CD4-positive, alpha-beta T cell (primary cell): ENCODE data around the gene SCFD2. TPM values are rescaled to one million over a fixed set of nuclear protein-coding genes. Genes with fewer than 3 reads are reported as not detected.
"Not testable (repeated sequence)": the region's sequence is repeated elsewhere in the genome, so short reads cannot be mapped to it uniquely, and the experiment has no call there.

Source experiments
- ATAC-seq: fragments of 200-7000 bp; cut with Tn5 transposase; one replicate; pipeline ENCODE4 v1.10.0; 2022; ENCODE audit warnings: mild to moderate bottlenecking; ENCODE audit not compliant: poor library complexity
- CTCF ChIA-PET: fragments of 350-600 bp; sonication (Branson Sonifier 250); formaldehyde crosslinking; loops from one replicate; lab custom pipeline; 2021; ENCODE audit warnings: antibody characterized with exemption, inconsistent platforms; lab: Charles Lee
- POLR2A ChIA-PET: fragments of 350-600 bp; sonication (Branson Sonifier 250); formaldehyde crosslinking; loops from one replicate; lab custom pipeline; 2021; ENCODE audit warnings: antibody characterized with exemption, inconsistent platforms; lab: Charles Lee
- DNase-seq, 14 experiments: peaks; one replicate each; pipeline ENCODE4 v3.0.0-alpha.2; 2013 to 2020; ENCODE audit warnings: mixed read lengths in 2 of 14
- H3K27ac ChIP-seq, 2 donors: one replicate each; pipeline versions ENCODE4 v1.5.1 to v1.7.0; 2013; ENCODE audit warnings: low read length in 2 of 2, low read depth in 1 of 2, mild to moderate bottlenecking in 1 of 2
- H3K27me3 ChIP-seq, 2 experiments: 1 replicate in 1 of 2; 2 replicates in 1 of 2; pipeline versions ENCODE4 v1.6.1 to v1.7.0; 2013; ENCODE audit warnings: low read length in 2 of 2, control low read depth in 1 of 2, mild to moderate bottlenecking in 1 of 2, moderate library complexity in 1 of 2; ENCODE audit not compliant: insufficient read depth in 2 of 2, control insufficient read depth in 1 of 2
- H3K36me3 ChIP-seq: one replicate; pipeline ENCODE4 v1.6.1; 2013; ENCODE audit warnings: low read length, control low read depth; ENCODE audit not compliant: insufficient read depth
- H3K4me1 ChIP-seq: one replicate; pipeline ENCODE4 v1.6.1; 2013; ENCODE audit warnings: low read length, control low read depth; ENCODE audit not compliant: insufficient read depth
- H3K4me3 ChIP-seq: one replicate; pipeline ENCODE4 v1.5.1; 2013; ENCODE audit warnings: mild to moderate bottlenecking, low read length, moderate library complexity
- H3K9me3 ChIP-seq, 2 experiments: 1 replicate in 1 of 2; 2 replicates in 1 of 2; pipeline versions ENCODE4 v1.6.1 to v1.7.0; 2013; ENCODE audit warnings: low read length in 2 of 2, mild to moderate bottlenecking in 2 of 2, control low read depth in 1 of 2, moderate library complexity in 1 of 2; ENCODE audit not compliant: control insufficient read depth in 1 of 2, insufficient read depth in 1 of 2
- H3K27ac Mint-ChIP-seq: one replicate; pipeline ENCODE4 v1.8.0; 2020; ENCODE audit warnings: mixed read lengths
- H3K27me3 Mint-ChIP-seq: one replicate; pipeline ENCODE4 v1.8.0; 2021; ENCODE audit warnings: mixed read lengths
- H3K36me3 Mint-ChIP-seq: one replicate; pipeline ENCODE4 v1.8.0; 2021; ENCODE audit warnings: low read depth, mixed read lengths
- H3K4me1 Mint-ChIP-seq: one replicate; pipeline ENCODE4 v1.8.0; 2021; ENCODE audit warnings: low read depth, mixed read lengths
- H3K4me3 Mint-ChIP-seq: one replicate; pipeline ENCODE4 v1.8.0; 2020; ENCODE audit warnings: mild to moderate bottlenecking, mixed read lengths
- H3K9me3 Mint-ChIP-seq: one replicate; pipeline ENCODE4 v1.8.0; 2020; ENCODE audit warnings: mixed read lengths
- CTCF ChIP-seq: fragments of 200-600 bp; IDR thresholded peaks from one replicate; pipeline ENCODE4 v1.8.0; 2022; ENCODE audit warnings: antibody characterized with exemption, mild to moderate bottlenecking
- intact Hi-C, 2 experiments: fragments of 100-400 bp; cut with DNase I in 1 of 2; cut with micrococcal nuclease in 1 of 2; formaldehyde crosslinking; loops; one replicate each; pipeline versions ENCODE4 v1.15.1 to v1.9.0; 2023 to 2025; cut with DNase I, micrococcal nuclease
- total RNA-seq, 174 experiments: library from RNA in 2 of 174; stranded (reverse) in 2 of 174; gene quantifications; one replicate each; pipeline ENCODE4 v1.2.3 and lab custom pipeline; 2021 to 2026

The SCFD2 gene
- total RNA-seq, 2 experiments from 2014 or later: 15.4 to 17.6 TPM

GRCh38 chr4:53267026-53267425, 98.8 kb downstream of the SCFD2 start:
- POLR2A ChIA-PET: no interaction called here
- no peak for DNase-seq
- no peaks in the 10 kb centered on the region for H3K4me1 Mint-ChIP-seq

GRCh38 chr4:53255986-53256385, 109.9 kb downstream of the SCFD2 start:
- peaks cover 61% of the 10 kb centered on the region for H3K36me3 Mint-ChIP-seq
- DNase-seq, H3K27ac Mint-ChIP-seq, H3K4me1 Mint-ChIP-seq, H3K4me3 ChIP-seq, POLR2A ChIA-PET, H3K4me1 ChIP-seq, CTCF ChIA-PET, H3K27ac ChIP-seq, H3K27me3 Mint-ChIP-seq, ATAC-seq, H3K4me3 Mint-ChIP-seq, H3K36me3 ChIP-seq, intact Hi-C loops, H3K27me3 ChIP-seq: not testable (repeated sequence)
- H3K9me3 Mint-ChIP-seq: peaks cover 20% of the 10 kb centered on the region
- H3K9me3 ChIP-seq: peaks cover 7 to 11% of the 10 kb centered on the region in 2 experiments

More at GRCh38 chr4:53267026-53267425, 98.8 kb downstream of the SCFD2 start:
- Mint-ChIP-seq H3K27me3 (no peaks in the 10 kb centered on the region), H3K4me3 (no peak overlapping the region), H3K9me3 (peaks cover 3% of the 10 kb centered on the region), H3K36me3 (peaks cover 62% of the 10 kb centered on the region), H3K27ac (no peak overlapping the region)
- intact Hi-C loops: no loop called here
- H3K9me3 ChIP-seq: peaks cover 5 to 12% of the 10 kb centered on the region in 2 experiments
- no peaks in the 10 kb centered on the region for H3K4me1 ChIP-seq
- no peaks in the 10 kb centered on the region for H3K36me3 ChIP-seq
- no peak for ATAC-seq
- no peaks in the 10 kb centered on the region for H3K27me3 ChIP-seq
- CTCF ChIA-PET: no interaction called here
- no peak for TF ChIP-seq CTCF
- H3K4me3 ChIP-seq: no peak overlapping the region
- H3K27ac ChIP-seq: no peak overlapping the region

- Mint-ChIP-seq H3K4me3 (no peak overlapping the region), H3K9me3 (peaks cover 11% of the 10 kb centered on the region), H3K36me3 (peaks cover 61% of the 10 kb centered on the region), H3K27ac (no peak overlapping the region), H3K27me3 (no peaks in the 10 kb centered on the region), H3K4me1 (peaks cover 11% of the 10 kb centered on the region)
- Histone ChIP-seq H3K27me3 (no peaks in the 10 kb centered on the region), H3K4me1 (peaks cover 3% of the 10 kb centered on the region), H3K27ac (no peak overlapping the region), H3K4me3 (no peak overlapping the region), H3K36me3 (no peaks in the 10 kb centered on the region), H3K9me3 (peaks cover 5 to 12% of the 10 kb centered on the region in 2 experiments)
- intact Hi-C loops: no loop called here
- no peak for TF ChIP-seq CTCF
- DNase-seq (no peak), ATAC-seq (no peak)
- ChIA-PET POLR2A (no interaction called here), CTCF (interaction anchor here (0.7 kb wide), 1 partner anchor 23 kb away, joined by 3 read pairs; no protein-coding TSS in a partner anchor)
These were observed 125.3 kb downstream of the SCFD2 start for GRCh38 chr4:53240573-53240972.

- H3K36me3 ChIP-seq, H3K4me3 Mint-ChIP-seq, H3K9me3 Mint-ChIP-seq, H3K9me3 ChIP-seq, H3K27ac ChIP-seq, intact Hi-C loops, H3K27me3 ChIP-seq, H3K4me3 ChIP-seq, H3K27ac Mint-ChIP-seq, DNase-seq, ATAC-seq, CTCF ChIA-PET, H3K4me1 ChIP-seq, H3K27me3 Mint-ChIP-seq, POLR2A ChIA-PET: not testable (repeated sequence)
- Mint-ChIP-seq H3K4me1 (peaks cover 18% of the 10 kb centered on the region), H3K36me3 (peaks cover 56% of the 10 kb centered on the region)
These were observed 127.5 kb downstream of the SCFD2 start for GRCh38 chr4:53238352-53238751.

GRCh38 chr4:53237811-53238210, 128.1 kb downstream of the SCFD2 start:
- H3K4me3 ChIP-seq, H3K4me3 Mint-ChIP-seq, H3K27me3 ChIP-seq, intact Hi-C loops, CTCF ChIA-PET, H3K27ac ChIP-seq, H3K27ac Mint-ChIP-seq, ATAC-seq, H3K27me3 Mint-ChIP-seq, H3K4me1 ChIP-seq, H3K9me3 ChIP-seq, H3K9me3 Mint-ChIP-seq, H3K36me3 ChIP-seq, POLR2A ChIA-PET, DNase-seq: not testable (repeated sequence)
- peaks cover 15% of the 10 kb centered on the region for H3K4me1 Mint-ChIP-seq
- H3K36me3 Mint-ChIP-seq: peaks cover 56% of the 10 kb centered on the region

- H3K4me3 Mint-ChIP-seq, H3K4me1 ChIP-seq, H3K27ac Mint-ChIP-seq, intact Hi-C loops, ATAC-seq, H3K4me3 ChIP-seq, H3K9me3 ChIP-seq, H3K27me3 ChIP-seq, POLR2A ChIA-PET, H3K36me3 ChIP-seq, CTCF ChIA-PET, DNase-seq, H3K9me3 Mint-ChIP-seq, H3K27ac ChIP-seq, H3K27me3 Mint-ChIP-seq: not testable (repeated sequence)
- Mint-ChIP-seq H3K4me1 (peaks cover 15% of the 10 kb centered on the region), H3K36me3 (peaks cover 49% of the 10 kb centered on the region)
These were observed 129.2 kb downstream of the SCFD2 start for GRCh38 chr4:53236624-53237023.
